GM21526 (cell line): Measurements from ENCODE around the gene HIKESHI.

Source experiments
- ATAC-seq: cut with Tn5 transposase; IDR thresholded peaks from one replicate; pipeline ENCODE4 v1.9.1; 2021; ENCODE audit warnings: moderate library complexity; ENCODE audit not compliant: unreplicated experiment, low FRiP score

Gene HIKESHI

GRCh38 chr11:86372041-86372440, 70.0 kb downstream of the HIKESHI start:
- no peak for ATAC-seq

DNA sequence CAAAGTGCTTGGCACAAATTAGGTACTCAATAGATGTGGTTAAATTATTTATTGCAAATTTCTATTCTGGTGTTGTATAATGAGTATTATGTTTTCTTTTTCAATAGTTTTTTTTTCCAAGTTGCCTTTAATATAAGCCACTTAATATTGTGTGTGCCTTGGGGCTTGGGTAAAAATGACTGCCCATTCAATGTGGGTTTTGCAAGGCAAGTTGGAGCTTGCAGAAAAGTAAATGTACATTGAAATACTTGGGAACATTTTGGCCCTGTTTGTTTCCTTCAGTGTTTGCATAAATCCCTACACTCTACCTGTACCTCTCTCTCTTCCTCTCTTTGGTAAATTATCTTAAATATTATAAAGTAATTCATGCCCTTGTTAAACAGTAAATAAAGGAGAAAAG, 70.5 kb downstream of the HIKESHI start:
- ATAC-seq: no peak

DNA sequence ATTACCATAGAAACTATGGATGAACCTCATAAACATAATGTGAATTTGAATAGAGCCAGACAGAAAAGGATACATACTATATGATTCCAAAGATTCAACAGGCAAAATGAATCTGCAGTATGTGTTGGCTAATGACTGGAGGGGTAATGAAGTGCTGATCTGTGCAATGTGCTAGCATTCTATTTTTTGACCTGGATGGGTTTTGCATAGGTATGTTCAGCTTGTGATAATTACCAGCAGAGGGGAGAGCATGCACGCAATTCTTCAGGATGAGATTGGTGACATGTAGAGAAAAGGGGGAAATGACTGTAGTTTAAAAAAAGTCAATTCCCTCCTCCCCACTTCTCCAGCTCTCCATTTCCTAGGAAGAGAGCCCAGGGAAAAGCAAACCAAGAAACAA, 72.0 kb downstream of the HIKESHI start:
- no peak for ATAC-seq

DNA sequence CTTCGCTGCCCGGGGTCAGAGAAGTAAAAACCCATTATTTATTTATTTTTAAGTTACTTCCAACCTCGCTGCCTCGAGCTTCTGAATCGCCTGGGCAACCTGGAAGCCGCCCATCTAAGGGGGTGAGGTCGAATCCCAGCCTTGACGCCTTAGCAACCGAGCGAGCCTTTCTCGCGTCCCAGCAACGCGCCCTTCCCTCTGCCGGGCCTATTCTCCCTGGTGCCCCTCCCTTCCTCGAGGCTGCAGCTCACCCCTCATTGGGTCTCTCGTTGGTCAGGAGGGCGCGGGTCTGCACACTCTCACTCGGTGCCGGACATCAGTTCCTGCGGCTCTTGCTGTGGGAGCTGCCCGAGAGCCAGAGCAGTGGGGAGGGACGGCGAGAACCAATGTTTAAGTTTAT, 72.5 kb downstream of the HIKESHI start, which contains the start of gene CCDC81:
Gene CCDC81, plus strand, starts transcription at position 302 of the 400 bp plus-strand sequence. CDS start 277 bp downstream, outside the sequence.
- no peak for ATAC-seq

- ATAC-seq: no peak
Observed at GRCh38 chr11:86377972-86378371, 75.9 kb downstream of the HIKESHI start.

DNA sequence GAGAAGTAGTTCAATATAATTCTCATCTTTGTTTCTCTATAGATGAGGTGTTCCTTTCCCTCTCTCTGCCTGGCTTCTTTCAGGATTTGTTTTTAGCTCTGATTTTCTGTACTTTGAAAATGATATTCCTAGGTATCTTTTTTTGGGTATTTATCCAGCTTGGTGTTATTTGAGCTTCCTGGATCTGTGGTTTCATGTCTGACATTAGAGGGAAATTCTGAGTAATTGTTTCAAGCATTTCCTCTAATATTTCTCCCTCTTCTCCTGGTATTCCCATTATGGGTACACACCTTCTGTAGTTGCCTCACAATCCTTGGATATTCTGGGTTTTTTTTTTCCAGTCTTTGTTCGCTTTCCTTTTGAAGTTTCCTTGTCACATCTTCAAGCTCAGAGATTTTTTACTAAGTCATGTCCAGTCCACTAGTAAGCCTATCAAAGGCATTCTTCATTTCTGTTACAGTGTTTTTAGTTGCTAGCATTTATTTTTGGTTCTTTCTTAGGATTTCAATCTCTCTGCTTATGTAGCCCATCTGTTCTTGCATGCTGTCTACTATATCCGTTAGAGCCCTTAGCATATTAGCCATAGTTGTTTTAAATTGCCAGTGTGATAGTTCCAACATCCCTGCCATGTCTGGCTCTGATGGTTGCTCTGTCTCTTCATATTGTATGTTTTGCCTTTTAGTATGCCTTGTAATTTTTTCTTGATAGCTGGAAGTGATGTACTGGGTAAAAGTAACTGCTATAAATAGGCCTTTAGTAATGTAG, 78.4 kb downstream of the HIKESHI start:
- ATAC-seq: no peak

DNA sequence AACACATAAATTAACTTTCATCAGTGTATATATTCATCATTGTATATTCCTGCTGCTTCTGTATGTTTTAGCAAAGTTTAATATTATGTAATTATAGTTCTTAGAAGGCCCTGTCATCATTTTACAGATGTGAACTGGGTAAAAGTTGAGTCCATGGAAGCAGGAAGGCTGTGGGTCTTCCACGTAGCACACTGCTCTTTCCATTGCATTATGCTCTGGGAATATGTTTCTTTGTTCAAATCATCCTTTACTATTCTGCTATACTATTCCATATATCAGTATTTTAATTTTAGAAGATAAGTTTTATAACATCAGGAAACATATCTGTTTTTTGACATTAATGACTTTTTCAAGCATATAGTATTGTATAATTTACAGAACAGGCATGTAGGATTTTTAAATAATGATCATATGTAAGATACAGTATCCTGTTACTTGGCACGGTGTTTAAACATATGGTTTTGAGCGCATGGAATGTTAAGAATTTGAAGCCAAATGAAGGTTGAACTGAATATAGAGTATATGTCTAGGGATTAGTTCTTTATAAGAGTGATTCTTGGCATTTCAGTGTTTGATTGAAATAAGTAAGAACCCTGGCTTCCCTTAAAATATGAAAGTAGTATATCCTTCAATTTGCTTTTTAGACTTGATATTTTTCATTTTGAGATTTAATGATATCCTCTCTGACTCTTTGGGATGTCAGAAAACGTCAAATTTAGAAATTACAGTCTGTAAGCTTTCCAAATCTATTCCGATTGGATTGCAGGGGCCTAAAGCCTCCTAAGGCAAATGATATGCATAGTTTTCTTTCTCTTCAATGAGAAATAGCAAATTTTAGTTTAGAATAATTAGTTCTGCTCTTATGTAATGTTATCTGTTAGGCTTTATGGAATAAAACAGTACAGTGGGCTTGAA, 81.3 kb downstream of the HIKESHI start:
- no peak for ATAC-seq

- ATAC-seq: no peak
Observed at GRCh38 chr11:86386283-86386682, 84.2 kb downstream of the HIKESHI start.

DNA sequence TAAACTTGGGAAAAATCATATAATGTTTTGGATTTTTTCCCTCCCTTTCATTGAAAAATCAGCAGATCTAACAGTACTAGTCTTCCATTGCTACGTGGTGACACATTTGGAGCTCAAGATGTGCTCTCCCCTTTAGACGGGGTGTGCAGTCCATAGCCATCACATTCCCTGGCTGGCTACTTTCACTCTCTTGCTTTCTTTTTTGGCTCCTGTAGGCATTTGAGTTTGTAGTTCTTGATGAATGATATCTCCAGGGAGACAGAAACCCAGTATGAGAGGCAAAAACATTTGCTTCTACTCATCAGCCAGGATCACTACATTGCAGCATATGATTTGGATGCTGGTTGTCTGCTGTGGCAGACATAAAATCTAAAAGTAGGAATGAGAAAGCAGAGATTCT, 84.7 kb downstream of the HIKESHI start:
- no peak for ATAC-seq

GRCh38 chr11:86388198-86388597, 86.2 kb downstream of the HIKESHI start:
- no peak for ATAC-seq

- ATAC-seq: no peak
Observed at GRCh38 chr11:86390487-86390886, 88.4 kb downstream of the HIKESHI start.

- no peak for ATAC-seq
Observed at GRCh38 chr11:86395061-86395551, 93.1 kb downstream of the HIKESHI start.
